OCI-LY1 (cell line): ENCODE data around the gene BIN2.

ENCODE experiments used
- CTCF ChIP-seq: fragments of 200-600 bp; sonication (generic), shearing (Covaris generic); IDR thresholded peaks from 2 replicates; pipeline ENCODE4 v1.5.1; 2017; ENCODE audit warnings: mild to moderate bottlenecking, antibody characterized with exemption, low read length, moderate library complexity, mixed read lengths
- EZH2 ChIP-seq: fragments of 200-600 bp; sonication (generic), shearing (Covaris generic); IDR thresholded peaks from 2 replicates; pipeline ENCODE4 v1.8.0; 2017; ENCODE audit warnings: borderline replicate concordance, mixed run types, mild to moderate bottlenecking, antibody characterized with exemption, low read length, moderate library complexity, mixed read lengths

GRCh38 chr12:51264297-51264696, 59.7 kb downstream of the BIN2 start:
- TF ChIP-seq CTCF, result no peak
- TF ChIP-seq EZH2, result no peak
